ENCODE data around the gene ECE1. TPM values are rescaled to one million over a fixed set of nuclear protein-coding genes. Genes with fewer than 3 reads are reported as not detected.

ECE1 gene
- total and polyA plus RNA-seq, 2 of the 4 experiments (the other 2 are of a cell fraction), result 61.8 to 124 TPM

- Histone ChIP-seq H3K18ac (ENCODE audit: low read depth, low read length) (no peak overlapping the region), H3K4ac (ENCODE audit: low read depth, low read length) (no peak overlapping the region), H3K9me3 (ENCODE audit: control insufficient read depth, insufficient read depth, low read length) (no peaks in the 10 kb centered on the region), H2BK5ac (ENCODE audit: low read depth, low read length, poor library complexity, severe bottlenecking) (no peak overlapping the region), H3K23ac (ENCODE audit: low read depth, low read length) (no peak overlapping the region), H3K9ac (ENCODE audit: low read depth, low read length) (no peak overlapping the region), H2AK5ac (ENCODE audit: low read depth, low read length) (no peak overlapping the region), H2AK9ac (replicated peaks; ENCODE audit: low read depth, low read length, poor library complexity) (no peak overlapping the region), H2BK15ac (ENCODE audit: low read depth, low read length) (no peak overlapping the region), H3K56ac (ENCODE audit: extremely low read depth, insufficient read depth, low read length) (no peak overlapping the region), H3K9me1 (ENCODE audit: insufficient read depth, low read length) (peaks cover 15% of the 10 kb centered on the region), H4K5ac (ENCODE audit: low read depth, low read length) (no peak overlapping the region), H2BK20ac (ENCODE audit: low read depth, low read length) (no peak overlapping the region), H3K14ac (replicated peaks; ENCODE audit: low read depth, low read length) (no peak overlapping the region), H4K91ac (ENCODE audit: insufficient read depth, low read depth, low read length) (no peak overlapping the region), H2BK120ac (ENCODE audit: low read depth, low read length) (no peak overlapping the region), H3K27ac (ENCODE audit: insufficient read depth, low read length) (no peak overlapping the region), H4K20me1 (ENCODE audit: insufficient read depth, low read length) (no peaks in the 10 kb centered on the region), H3K4me2 (ENCODE audit: low read depth, low read length) (no peak overlapping the region), H3K27me3 (ENCODE audit: control insufficient read depth, insufficient read depth, low read length) (no peaks in the 10 kb centered on the region), H3K4me3 (ENCODE audit: insufficient read depth, low read depth, low read length) (no peak overlapping the region), H4K8ac (ENCODE audit: low read depth in 2 of 2, low read length in 2 of 2) (no peak overlapping the region), H3K36me3 (ENCODE audit: control insufficient read depth, insufficient read depth, low read length) (peaks cover 9% of the 10 kb centered on the region), H2AFZ (replicated peaks; ENCODE audit: low read length, poor library complexity) (no peak overlapping the region), H3K79me1 (ENCODE audit: low read depth in 1 of 2, low read length in 2 of 2) (peaks cover 22 to 68% of the 10 kb centered on the region in 2 experiments), H3K4me1 (ENCODE audit: control insufficient read depth, insufficient read depth, low read length) (peaks cover 14% of the 10 kb centered on the region)
- TF ChIP-seq NFE2L2 (IDR thresholded peaks at IDR 0.05; ENCODE audit: low read depth, low read length) (no peak), MXI1 (IDR thresholded peaks at IDR 0.05; ENCODE audit: borderline replicate concordance, low read depth, low read length) (no peak), RFX5 (IDR thresholded peaks at IDR 0.05; ENCODE audit: low read depth, low read length) (no peak), ELK1 (IDR thresholded peaks at IDR 0.05; ENCODE audit: borderline replicate concordance, low read depth, low read length) (no peak), MAZ (IDR thresholded peaks at IDR 0.05; ENCODE audit: borderline replicate concordance, low read depth, low read length) (no peak), USF2 (IDR thresholded peaks at IDR 0.05; ENCODE audit: low read depth, low read length) (no peak), RCOR1 (IDR thresholded peaks at IDR 0.05; ENCODE audit: insufficient replicate concordance, low read length) (no peak), POLR2A (IDR thresholded peaks at IDR 0.05; ENCODE audit: low read depth, low read length) (no peak)
- ChIA-PET CTCF (no interaction called here), POLR2A (ENCODE audit: unreplicated experiment) (interaction anchor here (0.6 kb wide), 1 partner anchor 73 kb away, joined by 5 read pairs; no protein-coding TSS in a partner anchor)
- DNase-seq (no peak), ATAC-seq (ENCODE audit: low read depth) (no peak)
- in situ Hi-C loops (cut with MboI; ENCODE audit: low sequenced_read_pairs) (no loop called here), intact Hi-C loops (cut with micrococcal nuclease) (no loop called here), dilution Hi-C loops (cut with HindIII; ENCODE audit: low sequenced_read_pairs, unreplicated experiment) (no loop called here)
- no TSS peak for BruUV-seq (replicated peaks)
- WGBS, 2 experiments (ENCODE audit: extremely low coverage in 2 of 2, insufficient read length in 1 of 2), result no CpG with 5 or more reads among the region's 2 CpGs
These were observed 5.2 kb downstream of the ECE1 start for GRCh38 chr1:21285055-21285372.

All from IMR-90 (cell line).